Measurements from ENCODE around the gene SUN1.
A peak's percentile ranks its signal among the peaks of the same experiment; 100 is the strongest.
"Not testable (repeated sequence)": the region's sequence is repeated elsewhere in the genome, so short reads cannot be mapped to it uniquely, and the experiment has no call there.

SUN1 gene

GRCh38 chr7:862157-862556 lies 29.9 kb downstream of the SUN1 start:
- H3K27ac Mint-ChIP-seq, result no peak overlapping the region
- no peak overlapping the region for H3K4me3 Mint-ChIP-seq
- H3K36me3 Mint-ChIP-seq (ENCODE audit: low read depth), result peaks cover 38% of the 10 kb centered on the region
- no peaks in the 10 kb centered on the region for H3K9me3 Mint-ChIP-seq
- DNase-seq (ENCODE audit: low spot score), result no peak
- H3K27me3 Mint-ChIP-seq (ENCODE audit: low read depth), result no peaks in the 10 kb centered on the region
- H3K4me1 Mint-ChIP-seq (ENCODE audit: low read depth), result no peaks in the 10 kb centered on the region

- H3K4me3 Mint-ChIP-seq, result no peak overlapping the region
- H3K27me3 Mint-ChIP-seq (ENCODE audit: low read depth), result no peaks in the 10 kb centered on the region
- peaks cover 42% of the 10 kb centered on the region for H3K36me3 Mint-ChIP-seq (ENCODE audit: low read depth)
- no peak for DNase-seq (ENCODE audit: low spot score)
- H3K27ac Mint-ChIP-seq, result no peak overlapping the region
- no peaks in the 10 kb centered on the region for H3K9me3 Mint-ChIP-seq
- no peaks in the 10 kb centered on the region for H3K4me1 Mint-ChIP-seq (ENCODE audit: low read depth)
These were observed 30.8 kb downstream of the SUN1 start for GRCh38 chr7:863106-863505.

- no peak for DNase-seq (ENCODE audit: low spot score)
- Mint-ChIP-seq H3K27ac (no peak overlapping the region), H3K36me3 (ENCODE audit: low read depth) (peaks cover 34% of the 10 kb centered on the region), H3K4me1 (ENCODE audit: low read depth) (no peaks in the 10 kb centered on the region), H3K9me3 (no peaks in the 10 kb centered on the region), H3K27me3 (ENCODE audit: low read depth) (no peaks in the 10 kb centered on the region), H3K4me3 (no peak overlapping the region)
These were observed 33.6 kb downstream of the SUN1 start for GRCh38 chr7:865921-866320.

- no peak for DNase-seq (ENCODE audit: low spot score)
- Mint-ChIP-seq H3K4me3 (no peak overlapping the region), H3K4me1 (ENCODE audit: low read depth) (no peaks in the 10 kb centered on the region), H3K36me3 (ENCODE audit: low read depth) (peaks cover 34% of the 10 kb centered on the region), H3K9me3 (no peaks in the 10 kb centered on the region), H3K27ac (no peak overlapping the region), H3K27me3 (ENCODE audit: low read depth) (no peaks in the 10 kb centered on the region)
These were observed 34.7 kb downstream of the SUN1 start for GRCh38 chr7:867001-867405.

GRCh38 chr7:867406-868188 lies 35.3 kb downstream of the SUN1 start:
- no peaks in the 10 kb centered on the region for H3K9me3 Mint-ChIP-seq
- no peaks in the 10 kb centered on the region for H3K27me3 Mint-ChIP-seq (ENCODE audit: low read depth)
- no peak overlapping the region for H3K4me3 Mint-ChIP-seq
- H3K36me3 Mint-ChIP-seq (ENCODE audit: low read depth), result peaks cover 34% of the 10 kb centered on the region
- H3K4me1 Mint-ChIP-seq (ENCODE audit: low read depth), result no peaks in the 10 kb centered on the region
- no peak for DNase-seq (ENCODE audit: low spot score)
- H3K27ac Mint-ChIP-seq, result no peak overlapping the region

GRCh38 chr7:868189-868486 lies 35.9 kb downstream of the SUN1 start:
- no peak for DNase-seq (ENCODE audit: low spot score)
- H3K4me1 Mint-ChIP-seq (ENCODE audit: low read depth), result peaks cover 2% of the 10 kb centered on the region
- H3K9me3 Mint-ChIP-seq, result no peaks in the 10 kb centered on the region
- H3K36me3 Mint-ChIP-seq (ENCODE audit: low read depth), result peaks cover 35% of the 10 kb centered on the region
- H3K27me3 Mint-ChIP-seq (ENCODE audit: low read depth), result no peaks in the 10 kb centered on the region
- no peak overlapping the region for H3K4me3 Mint-ChIP-seq
- no peak overlapping the region for H3K27ac Mint-ChIP-seq

GRCh38 chr7:869348-869747 lies 37.1 kb downstream of the SUN1 start:
- peaks cover 12% of the 10 kb centered on the region for H3K4me1 Mint-ChIP-seq (ENCODE audit: low read depth)
- no peak for DNase-seq (ENCODE audit: low spot score)
- no peaks in the 10 kb centered on the region for H3K9me3 Mint-ChIP-seq
- H3K27ac Mint-ChIP-seq, result no peak overlapping the region
- H3K27me3 Mint-ChIP-seq (ENCODE audit: low read depth), result no peaks in the 10 kb centered on the region
- peaks cover 35% of the 10 kb centered on the region for H3K36me3 Mint-ChIP-seq (ENCODE audit: low read depth)
- H3K4me3 Mint-ChIP-seq, result no peak overlapping the region

GRCh38 chr7:871900-872537 lies 39.7 kb downstream of the SUN1 start:
- H3K27ac Mint-ChIP-seq, result no peak overlapping the region
- H3K9me3 Mint-ChIP-seq, result no peaks in the 10 kb centered on the region
- H3K4me3 Mint-ChIP-seq, result no peak overlapping the region
- DNase-seq (ENCODE audit: low spot score), result no peak
- no peaks in the 10 kb centered on the region for H3K27me3 Mint-ChIP-seq (ENCODE audit: low read depth)
- H3K36me3 Mint-ChIP-seq (ENCODE audit: low read depth), result peaks cover 25% of the 10 kb centered on the region
- peaks cover 12% of the 10 kb centered on the region for H3K4me1 Mint-ChIP-seq (ENCODE audit: low read depth)

- not testable (repeated sequence) for H3K27ac Mint-ChIP-seq; H3K27me3 Mint-ChIP-seq (ENCODE audit: low read depth); H3K4me3 Mint-ChIP-seq; DNase-seq (ENCODE audit: low spot score); H3K9me3 Mint-ChIP-seq
- Mint-ChIP-seq H3K36me3 (ENCODE audit: low read depth) (peaks cover 21% of the 10 kb centered on the region), H3K4me1 (ENCODE audit: low read depth) (peaks cover 12% of the 10 kb centered on the region)
These were observed 40.4 kb downstream of the SUN1 start for GRCh38 chr7:872685-873084.

GRCh38 chr7:873367-874002 lies 41.2 kb downstream of the SUN1 start:
- Mint-ChIP-seq H3K4me3 (peak overlapping the region; percentile 24), H3K36me3 (ENCODE audit: low read depth) (peaks cover 21% of the 10 kb centered on the region), H3K27ac (peak overlapping the region; percentile 52), H3K9me3 (no peaks in the 10 kb centered on the region), H3K27me3 (ENCODE audit: low read depth) (no peaks in the 10 kb centered on the region), H3K4me1 (ENCODE audit: low read depth) (peaks cover 16% of the 10 kb centered on the region)
- DNase-seq (ENCODE audit: low spot score), result peak; percentile 74

GRCh38 chr7:874031-874749 lies 41.9 kb downstream of the SUN1 start:
- H3K27ac Mint-ChIP-seq, result peak overlapping the region; percentile 52
- no peak for DNase-seq (ENCODE audit: low spot score)
- H3K4me1 Mint-ChIP-seq (ENCODE audit: low read depth), result peaks cover 16% of the 10 kb centered on the region
- H3K36me3 Mint-ChIP-seq (ENCODE audit: low read depth), result peaks cover 22% of the 10 kb centered on the region
- H3K4me3 Mint-ChIP-seq, result no peak overlapping the region
- H3K9me3 Mint-ChIP-seq, result no peaks in the 10 kb centered on the region
- no peaks in the 10 kb centered on the region for H3K27me3 Mint-ChIP-seq (ENCODE audit: low read depth)

- H3K4me3 Mint-ChIP-seq, result no peak overlapping the region
These were observed 42.8 kb downstream of the SUN1 start for GRCh38 chr7:875051-875450.

GRCh38 chr7:875476-876076 lies 43.3 kb downstream of the SUN1 start:
- H3K4me1 Mint-ChIP-seq (ENCODE audit: low read depth), result peaks cover 16% of the 10 kb centered on the region
- H3K9me3 Mint-ChIP-seq, result no peaks in the 10 kb centered on the region
- H3K36me3 Mint-ChIP-seq (ENCODE audit: low read depth), result peaks cover 19% of the 10 kb centered on the region
- no peak for DNase-seq (ENCODE audit: low spot score)
- H3K27ac Mint-ChIP-seq, result peak overlapping the region; percentile 20
- no peaks in the 10 kb centered on the region for H3K27me3 Mint-ChIP-seq (ENCODE audit: low read depth)
- H3K4me3 Mint-ChIP-seq, result no peak overlapping the region

More at GRCh38 chr7:875051-875450, 42.8 kb downstream of the SUN1 start:
- Mint-ChIP-seq H3K9me3 (no peaks in the 10 kb centered on the region), H3K27me3 (ENCODE audit: low read depth) (no peaks in the 10 kb centered on the region), H3K27ac (peak overlapping the region; percentile 10), H3K4me1 (ENCODE audit: low read depth) (peaks cover 16% of the 10 kb centered on the region), H3K36me3 (ENCODE audit: low read depth) (peaks cover 20% of the 10 kb centered on the region)
- no peak for DNase-seq (ENCODE audit: low spot score)

All from T-helper 2 cell treated with Interferon-gamma antibody and Interleukin-4, amounts not matched to agents 5 μg/mL and 100 μg/mL, for 36 hours (primary cell).